ENCODE measurements around the gene SCYGR4.

GRCh38 chr2:227642656-227643055 is 25.4 kb downstream of the SCYGR4 start:
- TF ChIP-seq, protein P1, sequence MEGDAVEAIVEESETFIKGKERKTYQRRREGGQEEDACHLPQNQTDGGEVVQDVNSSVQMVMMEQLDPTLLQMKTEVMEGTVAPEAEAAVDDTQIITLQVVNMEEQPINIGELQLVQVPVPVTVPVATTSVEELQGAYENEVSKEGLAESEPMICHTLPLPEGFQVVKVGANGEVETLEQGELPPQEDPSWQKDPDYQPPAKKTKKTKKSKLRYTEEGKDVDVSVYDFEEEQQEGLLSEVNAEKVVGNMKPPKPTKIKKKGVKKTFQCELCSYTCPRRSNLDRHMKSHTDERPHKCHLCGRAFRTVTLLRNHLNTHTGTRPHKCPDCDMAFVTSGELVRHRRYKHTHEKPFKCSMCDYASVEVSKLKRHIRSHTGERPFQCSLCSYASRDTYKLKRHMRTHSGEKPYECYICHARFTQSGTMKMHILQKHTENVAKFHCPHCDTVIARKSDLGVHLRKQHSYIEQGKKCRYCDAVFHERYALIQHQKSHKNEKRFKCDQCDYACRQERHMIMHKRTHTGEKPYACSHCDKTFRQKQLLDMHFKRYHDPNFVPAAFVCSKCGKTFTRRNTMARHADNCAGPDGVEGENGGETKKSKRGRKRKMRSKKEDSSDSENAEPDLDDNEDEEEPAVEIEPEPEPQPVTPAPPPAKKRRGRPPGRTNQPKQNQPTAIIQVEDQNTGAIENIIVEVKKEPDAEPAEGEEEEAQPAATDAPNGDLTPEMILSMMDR (IDR thresholded peaks at IDR 0.05): no peak
- TF ChIP-seq POLR2A (IDR thresholded peaks at IDR 0.05): no peak
